Renal cortical epithelial cell (primary cell): ENCODE measurements around the gene GPC5. TPM values are rescaled to one million over a fixed set of nuclear protein-coding genes. Genes with fewer than 3 reads are reported as not detected.

ENCODE experiments used
- DNase-seq: peaks from one replicate; pipeline ENCODE4 v3.0.0-alpha.2; 2011; ENCODE audit warnings: low read depth
- total RNA-seq: library from RNA; depleted of rRNA; stranded (reverse); fragments of >200 nt; gene quantifications from 2 replicates; pipeline ENCODE4 v1.2.3, GENCODE V29; 2014

GPC5 gene
- total RNA-seq, 1 donor from 2014 or later = 0.75 TPM

GRCh38 chr13:91456837-91457236 lies 58.4 kb downstream of the GPC5 start:
- DNase-seq = no peak

GRCh38 chr13:91459485-91459884 lies 61.1 kb downstream of the GPC5 start:
- DNase-seq = no peak

GRCh38 chr13:91464336-91464735 lies 65.9 kb downstream of the GPC5 start:
- DNase-seq = no peak

GRCh38 chr13:91467236-91467635 lies 68.8 kb downstream of the GPC5 start:
- DNase-seq = no peak

DNA sequence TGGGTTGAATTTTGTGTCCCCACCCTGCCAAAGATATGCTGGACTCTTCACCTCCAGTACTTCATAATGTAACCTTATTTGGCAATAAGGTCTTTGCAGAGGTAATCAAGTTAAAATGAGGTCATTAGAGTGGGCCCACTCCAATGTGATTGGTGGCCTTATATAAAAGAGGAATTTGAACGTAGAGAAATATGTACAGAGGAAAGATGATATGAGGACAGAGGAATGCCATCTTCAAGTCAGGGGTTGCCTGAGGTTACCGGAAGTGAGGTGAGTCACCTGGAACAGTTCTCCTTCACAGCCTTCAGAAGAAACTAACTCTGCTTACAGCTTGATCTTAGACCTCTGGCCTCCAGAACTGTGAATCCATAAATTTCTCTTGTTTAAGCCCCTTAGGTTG lies 69.9 kb downstream of the GPC5 start:
- peak; percentile 8 for DNase-seq

- no peak for DNase-seq
Measured at GRCh38 chr13:91470084-91470621, 71.7 kb downstream of the GPC5 start.

DNA sequence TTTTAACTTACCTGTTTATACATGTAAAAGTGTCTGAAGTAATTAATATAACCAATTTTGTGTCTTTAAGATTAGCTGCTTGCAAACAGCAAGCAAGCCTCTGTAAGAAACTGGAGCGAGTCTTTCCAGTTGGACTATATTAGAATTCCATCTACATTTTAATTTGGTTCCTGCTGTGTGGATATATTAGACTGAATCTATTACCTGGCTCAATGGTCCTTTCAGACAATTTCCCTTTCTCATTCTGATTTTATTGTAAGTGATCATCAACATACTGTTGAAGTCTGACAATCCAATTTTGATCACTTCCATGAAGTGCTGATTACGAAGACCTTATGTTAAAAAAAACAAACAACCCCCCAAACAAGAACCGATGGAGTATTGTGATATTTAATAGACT lies 72.3 kb downstream of the GPC5 start:
- DNase-seq = no peak

- DNase-seq = peak; percentile 13
Measured at GRCh38 chr13:91482427-91482826, 84.0 kb downstream of the GPC5 start.

GRCh38 chr13:91491980-91492379 lies 93.6 kb downstream of the GPC5 start:
- DNase-seq = no peak

GRCh38 chr13:91493442-91493841 lies 95.0 kb downstream of the GPC5 start:
- DNase-seq = no peak

DNA sequence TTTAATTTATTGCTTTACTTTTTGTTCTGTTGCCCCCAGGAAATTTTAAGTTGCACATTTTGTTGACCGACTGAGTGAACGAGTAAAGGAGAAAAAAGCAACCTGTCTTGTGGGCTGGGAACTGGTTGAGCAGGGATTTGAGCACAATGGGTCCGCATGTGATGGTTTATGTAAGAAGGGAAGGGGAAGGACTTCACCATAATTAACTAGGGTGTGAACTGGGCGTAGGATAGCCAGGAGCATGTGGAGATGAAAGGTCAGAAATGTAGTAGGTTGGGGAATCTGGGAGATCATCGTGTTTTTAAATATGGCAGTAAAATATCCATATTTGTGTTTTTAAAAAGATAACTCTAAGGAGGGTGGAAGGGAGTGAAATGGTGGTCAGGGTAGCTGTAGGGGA lies 99.9 kb downstream of the GPC5 start:
- no peak for DNase-seq

DNA sequence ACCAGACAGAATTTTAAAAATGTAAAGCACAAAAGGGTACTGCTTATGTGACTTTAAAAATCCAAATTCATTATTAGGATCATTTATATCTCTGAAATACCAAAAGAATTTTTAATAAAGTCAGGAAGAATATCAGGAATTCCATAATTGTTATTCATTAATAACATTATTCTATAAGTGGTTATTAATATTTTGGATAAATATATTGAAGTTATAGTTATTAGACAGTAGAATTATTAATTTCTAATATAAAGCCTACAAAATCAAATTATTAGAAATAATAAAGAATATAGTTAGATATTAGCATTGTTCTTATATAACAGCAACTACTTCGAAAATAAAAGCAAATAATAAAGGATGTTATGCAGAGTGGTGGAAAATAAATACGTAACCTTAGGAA lies 105.8 kb downstream of the GPC5 start:
- no peak for DNase-seq

DNA sequence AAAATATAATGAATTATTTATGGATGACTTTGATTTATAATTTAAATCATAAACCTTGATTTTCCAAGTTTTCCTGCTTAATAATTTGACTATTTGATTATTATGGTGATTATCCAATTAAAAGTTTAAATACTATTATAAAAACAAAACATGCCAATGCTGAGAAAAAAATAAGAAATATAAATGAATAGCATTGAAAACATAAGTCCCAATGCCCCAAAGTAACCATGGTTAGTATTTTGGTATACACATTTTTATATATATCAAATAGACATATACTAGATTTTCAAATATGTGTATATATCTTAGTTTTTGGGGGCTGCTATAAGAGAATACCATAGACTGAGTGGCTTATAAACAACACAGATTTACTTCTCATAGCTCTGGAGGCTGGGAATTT lies 108.3 kb downstream of the GPC5 start:
- no peak for DNase-seq

DNA sequence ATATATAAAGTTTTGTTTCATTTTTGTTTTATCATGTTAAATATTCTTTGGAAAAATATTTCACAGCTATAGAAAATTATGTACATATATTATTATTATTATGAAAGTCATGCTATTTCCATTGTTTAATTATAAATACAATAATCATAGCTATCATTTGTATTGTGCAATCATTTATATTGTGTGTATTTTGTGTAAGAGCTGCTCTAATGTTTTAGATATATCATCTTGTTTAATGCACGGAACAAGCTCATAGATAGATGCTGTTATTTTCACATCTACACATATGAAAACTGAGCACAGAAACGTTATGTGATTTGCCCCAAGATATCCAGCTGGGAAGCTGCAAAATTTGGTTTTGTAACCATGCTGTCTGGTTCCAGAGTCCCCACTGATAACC lies 111.6 kb downstream of the GPC5 start:
- DNase-seq = no peak

DNA sequence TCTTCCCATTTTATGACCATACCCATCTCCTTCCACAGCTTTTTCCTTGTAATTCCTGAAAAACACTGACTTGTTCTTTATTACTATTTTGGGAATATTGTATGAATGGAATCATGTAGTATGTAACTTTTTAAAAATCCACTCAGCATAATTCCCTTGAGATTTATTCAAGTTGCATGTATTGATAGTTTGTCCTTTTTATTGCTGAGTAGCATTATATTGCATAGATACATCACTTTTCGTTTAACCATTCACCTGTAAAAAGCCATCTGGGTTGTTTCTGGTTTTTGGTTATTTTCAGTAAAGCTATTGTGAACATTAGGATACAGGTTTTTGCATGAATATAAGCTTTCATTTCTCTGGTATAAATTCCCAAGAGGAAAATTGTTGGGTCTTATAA lies 115.4 kb downstream of the GPC5 start:
- no peak for DNase-seq

DNA sequence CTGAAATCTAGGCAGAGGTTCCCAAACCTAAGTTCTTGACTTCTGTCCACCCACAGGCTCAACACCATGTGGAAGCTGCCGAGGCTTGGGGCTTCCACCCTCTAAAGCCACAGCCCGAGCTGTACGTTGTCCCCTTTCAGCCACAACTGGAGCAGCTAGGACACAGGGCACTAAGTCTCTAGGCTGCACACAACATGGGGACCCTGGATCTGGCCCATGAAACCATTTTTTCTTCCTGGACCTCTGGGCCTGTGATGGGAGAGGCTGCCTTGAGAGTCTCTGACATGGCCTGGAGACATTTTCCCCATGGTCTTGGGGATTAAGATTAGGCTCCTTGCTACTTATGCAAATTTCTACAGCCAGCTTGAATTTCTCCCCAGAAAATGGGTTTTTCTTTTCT lies 118.4 kb downstream of the GPC5 start:
- DNase-seq = no peak

- no peak for DNase-seq
Measured at GRCh38 chr13:91520952-91521351, 122.5 kb downstream of the GPC5 start.

DNA sequence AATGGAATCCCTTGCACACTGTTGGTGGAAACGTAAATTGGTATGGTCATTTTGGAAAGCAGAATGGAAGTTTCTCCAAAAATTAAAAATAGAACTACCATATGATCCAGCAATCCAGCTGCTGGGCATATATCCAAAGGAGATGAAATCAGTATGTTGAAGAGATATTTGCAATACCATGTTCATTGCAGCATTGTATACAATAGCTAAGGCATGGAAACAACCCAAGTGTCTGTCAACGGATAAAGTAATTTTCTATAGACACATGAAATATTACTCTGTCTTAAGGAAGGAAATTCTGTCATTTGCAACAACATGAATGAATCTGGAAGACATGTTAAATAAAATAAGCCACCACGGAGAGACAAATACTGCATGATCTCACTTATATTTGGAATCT lies 124.7 kb downstream of the GPC5 start:
- DNase-seq = no peak

DNA sequence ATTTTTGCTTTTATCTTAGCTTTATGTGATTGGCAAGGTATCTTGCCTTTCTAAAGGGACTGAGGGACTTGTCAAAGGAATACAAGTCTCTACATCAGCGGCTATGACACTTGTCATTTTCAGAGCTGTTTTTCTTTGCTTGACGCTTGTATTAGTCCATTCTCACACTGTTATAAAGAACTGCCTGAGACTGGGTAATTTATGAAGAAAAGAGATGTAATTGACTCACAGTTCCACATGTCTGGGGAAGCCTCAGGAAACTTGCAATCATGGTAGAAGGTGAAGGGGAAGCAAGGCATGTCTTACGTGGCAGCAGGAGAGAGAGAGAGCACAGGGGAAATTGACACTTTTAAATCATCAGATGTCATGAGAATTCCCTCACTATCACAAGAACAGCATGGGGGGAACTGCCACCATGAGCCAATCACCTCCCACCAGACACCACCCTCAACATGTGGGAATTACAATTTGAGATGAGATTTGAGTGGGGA lies 128.2 kb downstream of the GPC5 start:
- DNase-seq = no peak

- no peak for DNase-seq
Measured at GRCh38 chr13:91529739-91530482, 131.5 kb downstream of the GPC5 start.

DNA sequence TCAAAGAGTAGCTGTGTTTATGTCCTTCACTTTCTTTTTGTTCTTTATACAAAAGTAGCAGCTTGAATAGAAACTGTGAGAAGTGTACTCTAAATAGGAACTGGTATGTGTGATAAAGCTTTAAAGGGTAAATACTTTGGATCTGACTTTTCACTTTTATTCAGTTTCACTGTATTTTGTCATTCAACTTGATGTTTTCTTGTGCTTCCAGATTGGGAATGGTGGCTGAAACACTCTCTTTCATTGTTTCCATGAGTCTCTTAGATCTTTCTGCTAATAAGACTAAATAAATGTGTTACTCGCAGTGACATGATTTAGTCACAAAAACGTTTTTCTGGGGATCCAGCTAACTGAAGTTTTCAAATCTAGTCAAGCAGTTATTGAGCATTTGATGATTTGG lies 133.2 kb downstream of the GPC5 start:
- DNase-seq = no peak

- DNase-seq = no peak
Measured at GRCh38 chr13:91533354-91533753, 134.9 kb downstream of the GPC5 start.

DNA sequence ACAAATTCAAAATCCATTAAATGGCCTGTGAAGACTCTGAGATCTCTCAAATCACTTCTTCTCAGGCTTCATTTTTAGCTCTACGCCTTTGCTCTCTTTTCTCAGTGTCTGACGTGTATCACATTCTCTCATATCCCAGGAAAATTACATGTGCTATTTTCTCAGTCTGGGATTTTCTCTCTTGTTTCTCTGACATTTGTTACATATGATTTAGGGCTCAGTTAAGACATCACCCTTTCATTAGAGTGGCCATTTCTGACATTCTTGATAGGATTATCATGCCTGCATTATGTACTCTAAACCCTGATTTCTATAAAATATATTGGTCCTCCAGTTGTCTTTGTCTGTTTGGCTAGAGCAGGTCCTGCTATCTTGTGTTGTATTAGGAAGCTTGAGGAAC lies 136.6 kb downstream of the GPC5 start:
- no peak for DNase-seq

DNA sequence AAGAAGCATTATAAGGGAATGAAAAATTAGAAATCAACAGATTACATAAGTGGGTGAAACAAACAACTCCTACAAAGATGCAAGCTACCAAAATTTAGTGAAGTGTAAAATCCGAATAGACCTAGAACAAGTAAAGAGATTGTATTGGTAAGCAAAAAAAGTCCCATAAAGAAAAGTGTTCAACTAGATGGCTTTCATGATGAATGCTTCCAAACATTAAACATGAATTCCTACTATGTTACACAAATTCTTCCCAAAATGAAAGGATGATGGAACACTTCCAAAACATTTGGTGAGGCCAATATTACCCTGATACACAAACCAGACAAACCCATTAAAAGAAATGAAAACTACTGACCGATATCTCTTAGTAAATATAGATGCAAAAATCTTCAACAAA lies 139.0 kb downstream of the GPC5 start:
- DNase-seq = no peak
